DMS53 (cell line): ENCODE data around the gene RBMY1F.
"Not testable (repeated sequence)": the region's sequence is repeated elsewhere in the genome, so short reads cannot be mapped to it uniquely, and the experiment has no call there.

ENCODE experiments used
- DNase-seq: peaks from one replicate; lab custom pipeline; 2025; lab: John Stamatoyannopoulos, UW

Gene RBMY1F

DNA sequence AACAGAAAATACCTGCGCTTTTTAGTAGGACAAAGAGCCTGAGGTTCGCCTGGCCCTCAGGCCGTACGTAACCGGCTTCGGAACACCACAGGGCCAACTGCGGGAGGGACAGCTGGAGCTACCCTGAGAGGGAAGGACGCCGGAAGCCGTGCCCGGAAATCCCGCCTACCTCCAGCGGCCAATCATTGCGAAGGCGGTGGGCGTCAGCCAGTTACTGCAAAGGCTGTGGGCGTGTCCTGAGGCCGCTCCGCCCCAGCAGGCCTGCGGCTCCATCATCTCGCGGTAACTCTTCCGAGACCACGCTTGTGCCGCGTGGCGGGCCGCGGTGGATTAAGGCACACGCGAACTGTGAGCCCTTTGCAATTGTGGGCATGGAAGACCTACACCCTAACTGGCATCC lies at the start of gene RBMY1F:
Gene RBMY1F, minus strand, starts transcription at position 101 of the 400 bp plus-strand sequence. CDS start 1,954 bp downstream, outside the sequence.
- not testable (repeated sequence) for DNase-seq

DNA sequence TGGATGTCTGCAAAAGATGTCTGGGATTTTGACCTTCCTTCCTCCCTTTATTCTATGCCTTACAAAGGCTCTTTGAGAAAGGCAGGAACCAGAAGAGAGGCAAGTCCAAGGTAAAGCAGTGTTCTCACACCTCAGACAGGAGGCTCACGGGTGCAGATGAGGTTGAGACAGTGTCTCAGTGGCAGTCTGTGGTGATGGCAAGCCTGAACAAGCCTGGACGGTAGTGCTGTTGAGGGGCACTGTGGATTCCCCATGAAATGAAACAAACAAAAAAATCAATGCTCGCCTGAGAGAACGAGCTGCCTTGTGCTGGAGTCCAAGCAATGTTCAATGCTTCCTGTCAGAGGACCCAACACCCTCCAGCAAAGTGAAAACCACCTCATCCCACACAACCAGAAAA lies 31.6 kb downstream of the RBMY1F start:
- not testable (repeated sequence) for DNase-seq

DNA sequence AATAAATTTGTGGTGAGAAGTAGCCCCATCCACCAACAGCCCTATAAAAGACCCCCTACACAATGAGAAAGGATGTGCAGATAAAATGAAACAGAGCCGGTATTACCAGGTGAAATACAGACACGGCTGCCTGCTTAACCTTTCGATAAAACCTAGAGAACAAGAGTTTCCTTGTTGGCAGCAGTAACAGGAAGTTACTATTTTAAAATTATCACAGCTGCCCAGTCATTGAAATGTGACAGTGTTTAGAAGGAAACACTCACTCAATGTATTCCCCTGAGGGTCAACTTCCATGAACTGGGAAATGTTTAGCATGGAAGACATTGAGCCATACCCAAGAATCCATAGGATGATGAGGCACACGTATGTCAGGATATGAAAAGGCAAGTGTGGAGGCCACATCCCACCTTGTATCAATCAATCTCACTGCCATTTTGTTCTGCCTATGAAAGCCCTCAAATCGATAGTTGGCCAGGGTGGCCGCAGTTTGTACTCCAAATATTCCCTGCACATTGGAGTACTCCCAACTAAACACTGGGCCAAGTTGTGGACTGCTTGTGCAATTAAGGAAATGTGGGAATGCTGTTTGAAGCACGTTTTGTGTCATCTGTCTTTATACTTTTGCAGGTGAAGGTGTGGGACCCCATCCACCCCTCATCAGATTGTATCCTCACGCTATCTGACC lies 41.6 kb downstream of the RBMY1F start:
- not testable (repeated sequence) for DNase-seq

DNA sequence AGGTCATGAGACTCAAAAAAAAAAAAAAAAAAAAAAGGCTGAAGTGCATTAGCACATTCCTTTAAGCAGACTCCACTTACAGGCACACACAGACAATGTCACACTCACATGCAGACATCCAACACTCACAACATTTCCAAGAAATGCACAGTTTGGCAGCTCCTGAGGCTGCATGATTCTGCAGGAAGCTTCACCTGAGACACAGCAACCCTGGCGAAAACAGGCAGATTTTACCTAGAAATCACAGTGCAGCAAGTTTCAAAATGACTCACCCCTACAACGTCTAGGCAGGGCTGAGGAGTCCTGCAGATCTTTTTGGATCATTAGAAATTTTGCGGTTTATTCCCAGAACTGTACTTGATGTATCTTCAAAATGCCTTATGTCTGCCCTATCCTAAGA lies 48.0 kb downstream of the RBMY1F start:
- not testable (repeated sequence) for DNase-seq

DNA sequence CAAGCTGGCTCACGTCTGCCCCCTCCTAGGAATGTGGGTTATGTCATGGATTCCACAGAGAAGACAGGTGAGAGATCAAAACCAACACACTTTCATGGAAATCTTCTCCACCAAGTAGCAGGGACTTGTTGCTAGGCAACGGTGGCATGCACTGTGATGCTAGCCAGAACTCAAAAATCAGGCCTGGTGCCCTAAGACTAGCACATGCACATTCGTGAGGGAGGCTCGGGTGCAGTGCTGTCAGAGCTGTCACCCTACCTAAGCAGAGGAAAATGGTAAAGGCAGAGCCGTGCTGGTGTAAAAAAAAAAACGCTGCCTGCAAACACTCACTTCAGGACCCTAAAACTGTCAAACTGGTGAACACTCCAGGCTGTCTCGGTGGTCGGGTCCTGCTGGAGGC lies 52.2 kb downstream of the RBMY1F start:
- DNase-seq, result not testable (repeated sequence)
